NCI-H82 treated with DMSO at 0.1 percent for 48 hours (cell line): ENCODE data around the gene METTL26.

ENCODE experiments used
- DNase-seq: peaks from one replicate; lab custom pipeline; 2025; ENCODE audit not compliant: unreplicated experiment; lab: John Stamatoyannopoulos, UW

The METTL26 gene

GRCh38 chr16:674968-675883 is 39.1 kb upstream of the METTL26 start, which contains the start of gene RHBDL1:
RHBDL1 (plus strand) TSS chr16:675671; CDS start chr16:675791, 120 bp downstream.
- no peak for DNase-seq

- DNase-seq: no peak
These were observed 38.2 kb upstream of the METTL26 start for GRCh38 chr16:674214-674881.

- no peak for DNase-seq
These were observed 37.4 kb upstream of the METTL26 start for GRCh38 chr16:673399-673991.

GRCh38 chr16:672851-673250 is 36.7 kb upstream of the METTL26 start:
- DNase-seq: no peak

DNA sequence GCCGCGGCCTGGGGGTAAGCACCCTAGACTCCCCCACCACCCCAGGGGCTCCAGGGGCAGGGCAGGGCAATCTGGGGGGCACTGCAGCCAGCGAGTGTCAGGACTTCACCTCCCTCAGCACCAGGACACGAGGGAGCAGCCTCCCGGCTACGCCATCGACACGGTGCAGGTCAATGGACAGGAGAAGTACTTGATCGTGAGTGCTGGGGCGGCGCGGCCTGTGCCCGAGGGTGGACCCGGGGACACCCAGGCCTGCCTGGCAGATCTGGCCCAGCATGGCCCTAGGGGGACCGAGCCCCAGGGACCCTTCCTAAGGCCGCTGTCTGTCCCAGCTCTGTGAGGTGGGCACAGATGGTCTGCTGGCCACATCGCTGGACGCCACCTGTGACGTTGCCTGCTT is 36.3 kb upstream of the METTL26 start:
- no peak for DNase-seq

DNA sequence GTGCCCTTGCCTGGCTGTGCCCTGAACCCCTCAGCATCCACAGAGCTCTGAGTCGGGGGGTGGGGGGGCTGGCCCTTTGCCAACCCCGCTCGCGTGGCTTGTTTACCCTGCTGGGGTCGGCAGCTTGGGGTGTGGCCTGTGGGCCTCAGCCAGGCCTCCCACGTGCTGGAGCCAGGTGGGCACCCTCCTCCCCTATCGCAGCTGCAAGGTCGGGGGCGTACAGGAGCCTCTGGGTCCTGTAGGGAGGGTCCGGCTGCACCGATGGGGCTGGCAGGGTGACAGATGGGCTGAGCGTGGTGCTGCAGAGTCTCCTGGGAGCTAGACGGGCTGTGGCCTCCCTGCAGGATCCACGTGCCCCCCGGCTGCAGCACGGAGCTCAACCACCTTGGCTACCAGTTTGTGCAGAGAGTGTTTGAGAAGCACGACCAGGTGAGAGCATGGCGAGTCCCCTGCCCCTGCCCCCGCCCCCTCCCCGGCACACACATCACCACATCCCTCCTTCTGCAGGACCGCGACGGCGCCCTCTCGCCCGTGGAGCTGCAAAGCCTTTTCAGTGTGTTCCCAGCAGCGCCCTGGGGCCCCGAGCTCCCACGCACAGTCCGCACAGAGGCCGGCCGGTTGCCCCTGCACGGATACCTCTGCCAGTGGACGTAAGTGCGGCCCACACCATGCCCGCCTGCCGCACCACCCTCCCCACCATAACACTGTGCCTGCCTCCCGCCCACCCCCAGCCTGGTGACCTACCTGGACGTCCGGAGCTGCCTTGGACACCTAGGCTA is 35.4 kb upstream of the METTL26 start:
- no peak for DNase-seq

DNA sequence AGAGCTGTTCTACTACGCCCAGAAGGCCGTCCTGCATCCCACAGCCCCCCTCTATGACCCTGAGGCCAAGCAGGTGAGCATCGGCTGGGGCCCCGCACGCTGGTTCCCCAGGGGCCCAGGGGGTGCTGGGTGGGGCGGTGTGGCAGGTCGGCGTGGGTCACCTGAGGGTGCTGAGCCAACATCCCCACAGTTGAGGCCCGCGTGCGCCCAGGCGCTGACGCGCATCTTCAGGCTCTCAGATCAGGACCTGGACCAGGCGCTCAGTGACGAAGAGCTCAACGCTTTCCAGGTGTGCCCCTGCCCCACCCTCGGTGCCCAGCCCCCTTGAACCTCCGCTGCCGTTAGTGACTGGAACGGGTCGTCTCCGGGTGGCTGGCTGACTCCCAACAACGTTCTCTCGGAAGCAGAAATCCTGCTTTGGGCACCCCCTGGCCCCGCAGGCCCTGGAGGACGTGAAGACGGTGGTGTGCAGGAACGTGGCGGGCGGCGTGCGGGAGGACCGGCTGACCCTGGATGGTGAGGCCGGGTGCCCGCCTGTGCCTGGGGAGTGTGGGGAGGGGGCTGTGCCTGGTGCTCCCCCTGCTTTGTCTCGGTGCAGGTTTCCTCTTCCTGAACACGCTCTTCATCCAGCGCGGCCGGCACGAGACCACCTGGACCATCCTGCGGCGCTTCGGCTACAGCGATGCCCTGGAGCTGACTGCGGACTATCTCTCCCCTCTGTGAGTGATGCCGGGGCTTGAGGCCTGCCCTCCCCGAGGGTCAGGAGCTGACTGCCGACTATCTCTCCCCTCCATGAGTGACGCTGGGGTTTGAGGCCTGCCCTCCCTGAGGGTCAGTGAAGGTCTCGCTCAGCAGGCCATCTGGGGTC is 34.6 kb upstream of the METTL26 start:
- no peak for DNase-seq

GRCh38 chr16:669666-670065 is 33.6 kb upstream of the METTL26 start:
- no peak for DNase-seq

DNA sequence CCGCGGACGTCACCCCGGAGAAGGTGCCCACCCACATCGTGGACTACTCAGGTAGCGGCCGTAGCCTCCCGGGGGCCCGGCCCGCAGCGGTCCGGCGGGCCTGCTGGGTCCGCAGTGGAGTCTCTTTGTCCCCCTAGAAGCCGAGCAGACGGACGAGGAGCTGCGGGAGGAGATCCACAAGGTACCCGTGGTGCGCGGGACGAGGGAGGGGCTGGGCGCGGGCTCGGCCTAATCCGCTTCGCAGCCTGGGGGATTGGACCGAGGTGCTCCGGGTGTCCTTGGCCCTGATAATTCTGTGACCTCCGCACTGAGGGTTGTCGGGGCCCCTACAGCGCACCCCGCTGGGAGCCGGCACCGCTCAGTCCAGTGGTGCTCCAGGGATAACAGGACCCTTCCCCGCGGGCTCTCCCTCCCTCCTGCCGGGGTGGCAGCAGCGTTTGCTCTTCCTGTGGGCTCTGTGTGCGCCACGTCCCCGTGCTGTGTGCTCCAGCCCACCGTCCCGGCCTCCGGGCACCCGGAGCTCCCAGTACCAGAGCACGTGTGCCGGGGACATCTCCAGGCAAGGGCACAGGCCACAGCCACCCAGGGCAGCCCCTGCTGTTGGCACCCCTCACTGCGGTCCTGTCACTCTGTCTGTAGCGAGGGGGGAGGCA is 32.5 kb upstream of the METTL26 start:
- no peak for DNase-seq

GRCh38 chr16:667780-668518 is 31.8 kb upstream of the METTL26 start, which contains the start of gene RHOT2:
RHOT2 (plus strand) TSS chr16:668132; CDS start chr16:668200, 68 bp downstream.
- peak; percentile 61 for DNase-seq

GRCh38 chr16:667113-667779 is 31.1 kb upstream of the METTL26 start:
- DNase-seq: no peak

DNA sequence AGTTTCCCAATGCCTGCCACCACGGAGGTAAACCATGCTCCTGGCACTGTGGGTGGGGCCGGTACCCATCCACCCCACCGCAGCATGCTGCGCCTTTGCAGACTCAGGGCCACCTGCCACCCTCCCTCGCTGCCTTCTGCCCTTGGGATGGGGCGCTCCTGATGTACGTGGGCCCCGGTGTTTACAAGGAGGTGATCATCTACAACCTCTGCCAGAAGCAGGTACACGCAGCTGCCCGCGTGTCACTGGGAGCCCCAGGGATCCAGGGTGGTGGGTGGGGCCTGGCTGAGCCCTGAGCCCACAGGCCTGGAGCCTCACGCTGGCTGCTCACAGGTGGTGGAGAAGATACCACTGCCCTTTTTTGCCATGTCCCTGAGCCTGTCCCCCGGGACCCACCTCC is 30.5 kb upstream of the METTL26 start:
- DNase-seq: no peak

DNA sequence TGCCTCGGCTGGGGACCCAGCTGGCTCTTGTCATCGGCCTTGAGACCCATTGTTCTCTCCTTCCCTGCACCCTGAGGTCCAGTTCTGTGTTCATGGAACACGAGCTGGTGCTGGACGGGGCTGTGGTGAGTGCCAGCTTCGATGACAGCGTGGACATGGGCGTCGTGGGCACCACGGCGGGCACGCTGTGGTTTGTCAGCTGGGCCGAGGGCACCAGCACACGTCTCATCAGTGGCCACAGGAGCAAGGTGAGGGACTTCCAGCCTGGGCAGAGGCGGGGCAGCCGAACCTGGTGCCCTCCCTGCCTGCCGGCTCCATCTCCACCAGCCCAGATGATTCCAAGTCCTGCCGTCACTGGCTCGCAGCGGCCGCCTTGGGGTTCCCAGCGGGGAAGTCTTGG is 26.5 kb upstream of the METTL26 start:
- no peak for DNase-seq

DNA sequence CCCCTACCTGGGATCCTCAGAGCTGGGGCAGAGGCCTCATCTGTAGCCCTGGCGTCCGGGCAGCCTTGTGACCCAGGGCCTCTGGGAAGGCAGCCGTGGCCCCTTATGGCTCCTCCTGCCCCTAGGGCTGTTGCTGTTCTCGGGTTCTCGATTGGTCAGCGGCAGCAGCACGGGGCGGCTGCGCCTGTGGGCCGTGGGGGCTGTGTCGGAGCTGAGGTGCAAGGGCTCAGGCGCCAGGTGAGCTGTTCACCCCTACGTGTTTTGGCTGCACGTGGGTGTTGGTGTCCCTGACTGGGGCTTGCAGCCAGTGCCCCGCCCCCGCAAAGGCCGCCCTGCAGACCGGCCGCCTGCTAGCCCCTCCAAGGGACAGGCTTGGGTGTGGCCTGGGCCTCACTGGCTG is 26.0 kb upstream of the METTL26 start:
- no peak for DNase-seq

DNA sequence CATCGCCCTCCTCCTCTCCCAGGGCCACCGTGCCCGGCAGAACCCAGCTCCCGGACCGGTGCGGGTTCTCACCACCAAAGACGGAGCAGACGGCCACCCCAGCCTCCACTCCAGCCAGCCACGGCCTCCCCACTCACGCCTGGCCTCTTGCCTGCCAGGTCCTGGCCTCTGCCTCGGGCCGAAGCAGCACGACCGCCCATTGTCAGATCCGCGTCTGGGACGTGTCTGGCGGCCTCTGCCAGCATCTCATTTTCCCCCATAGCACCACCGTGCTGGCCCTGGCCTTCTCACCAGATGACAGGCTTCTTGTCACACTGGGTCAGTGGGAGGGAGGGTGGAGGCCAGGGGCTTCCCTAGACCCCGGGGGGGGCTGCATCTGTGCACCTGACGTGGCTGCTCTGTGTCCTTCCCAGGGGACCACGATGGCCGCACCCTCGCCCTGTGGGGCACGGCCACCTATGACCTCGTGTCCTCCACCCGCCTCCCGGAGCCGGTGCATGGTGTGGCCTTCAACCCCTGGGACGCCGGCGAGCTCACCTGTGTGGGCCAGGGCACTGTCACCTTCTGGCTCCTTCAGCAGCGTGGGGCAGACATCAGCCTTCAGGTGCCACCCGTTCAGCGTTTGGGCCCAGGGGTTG is 25.2 kb upstream of the METTL26 start:
- no peak for DNase-seq

- DNase-seq: peak; percentile 86
These were observed 24.5 kb upstream of the METTL26 start for GRCh38 chr16:660459-661183.

DNA sequence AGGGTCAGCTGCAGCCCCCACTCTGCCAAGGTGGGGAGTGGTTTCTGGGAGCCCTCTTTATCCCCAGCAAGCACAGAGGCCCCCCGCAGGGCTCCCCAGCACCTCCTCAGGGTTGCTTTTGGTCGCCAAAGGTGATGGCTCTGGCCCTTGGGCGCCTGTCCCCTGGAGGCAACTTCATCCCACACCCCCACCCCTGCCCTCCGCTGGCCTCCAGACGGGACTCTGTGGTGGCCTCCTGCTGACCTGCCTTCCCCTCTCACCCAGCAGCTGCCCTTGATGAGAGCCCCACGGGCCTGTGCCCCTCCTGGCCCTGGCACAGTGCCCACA is 24.0 kb upstream of the METTL26 start:
- DNase-seq: no peak
